CD4-positive, alpha-beta T cell treated with Interleukin-6 at 100 ng/mL for 8 hours (primary cell): ENCODE results near the gene CD53.
"Not testable (repeated sequence)": the region's sequence is repeated elsewhere in the genome, so short reads cannot be mapped to it uniquely, and the experiment has no call there.

Experiments used
- DNase-seq: peaks from one replicate; pipeline ENCODE4 v3.0.0-alpha.2; 2020; ENCODE audit warnings: mixed read lengths, low spot score

CD53 gene

GRCh38 chr1:110916669-110917306, 43.8 kb downstream of the CD53 start:
- DNase-seq: peak; percentile 17

GRCh38 chr1:110918016-110918415, 45.1 kb downstream of the CD53 start:
- no peak for DNase-seq

- DNase-seq: no peak
Observed at GRCh38 chr1:110921953-110922352, 49.0 kb downstream of the CD53 start.

GRCh38 chr1:110927484-110928075, 54.6 kb downstream of the CD53 start:
- no peak for DNase-seq

- DNase-seq: no peak
Observed at GRCh38 chr1:110928191-110928590, 55.2 kb downstream of the CD53 start.

GRCh38 chr1:110928904-110929303, 56.0 kb downstream of the CD53 start:
- no peak for DNase-seq

- DNase-seq: not testable (repeated sequence)
Observed at GRCh38 chr1:110931097-110931496, 58.1 kb downstream of the CD53 start.

- no peak for DNase-seq
Observed at GRCh38 chr1:110936567-110936966, 63.6 kb downstream of the CD53 start.

GRCh38 chr1:110944806-110945205, 71.9 kb downstream of the CD53 start:
- DNase-seq: no peak

- no peak for DNase-seq
Observed at GRCh38 chr1:110945626-110946025, 72.7 kb downstream of the CD53 start.

- no peak for DNase-seq
Observed at GRCh38 chr1:110948038-110948810, 75.3 kb downstream of the CD53 start.
